ENCODE results near the gene NPSR1.
"Not testable (repeated sequence)": the region's sequence is repeated elsewhere in the genome, so short reads cannot be mapped to it uniquely, and the experiment has no call there.

The NPSR1 gene

DNA sequence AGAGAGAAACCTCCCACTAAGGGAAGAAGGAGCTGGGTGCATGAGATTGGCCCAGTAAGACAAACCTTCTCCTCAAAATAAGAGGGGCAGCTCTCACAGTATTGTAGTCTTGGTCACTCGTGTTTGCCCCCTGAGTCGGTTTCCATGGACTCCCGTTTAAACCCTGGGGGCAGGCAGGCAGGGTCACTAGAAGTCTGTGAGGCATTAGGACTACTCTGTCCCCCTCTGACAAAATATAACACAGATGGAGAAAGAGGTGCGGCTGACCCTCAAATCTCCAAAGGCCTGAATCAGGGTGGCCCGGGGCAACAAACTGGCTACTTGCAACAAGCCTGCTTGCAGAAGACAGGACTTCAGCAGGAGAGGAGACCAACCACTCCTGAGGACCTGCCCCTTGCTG, 210.6 kb downstream of the NPSR1 start:
- DNase-seq: peak in 1 of 58 donors; percentile 30

DNA sequence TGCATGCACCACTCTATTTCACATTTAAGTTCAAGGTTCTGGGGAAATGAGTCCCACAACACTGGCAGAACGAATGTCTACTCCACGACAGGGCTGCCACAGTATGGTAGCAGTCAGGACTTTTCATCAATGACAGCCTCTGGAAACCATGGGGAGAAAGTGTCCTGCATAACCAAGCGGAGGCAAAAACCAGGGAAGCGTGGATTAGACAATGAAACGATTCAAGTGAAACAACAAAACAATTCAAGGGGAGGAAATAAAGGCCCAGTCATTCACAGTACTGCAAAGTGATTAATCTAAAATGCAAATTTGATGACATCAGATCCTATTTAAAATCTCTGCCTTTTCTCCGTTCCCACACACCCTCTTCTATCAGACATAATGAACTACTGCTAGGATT, 211.0 kb downstream of the NPSR1 start:
- DNase-seq: peak in 31 of 58 donors; percentile 4 to 93 (median 43)

DNA sequence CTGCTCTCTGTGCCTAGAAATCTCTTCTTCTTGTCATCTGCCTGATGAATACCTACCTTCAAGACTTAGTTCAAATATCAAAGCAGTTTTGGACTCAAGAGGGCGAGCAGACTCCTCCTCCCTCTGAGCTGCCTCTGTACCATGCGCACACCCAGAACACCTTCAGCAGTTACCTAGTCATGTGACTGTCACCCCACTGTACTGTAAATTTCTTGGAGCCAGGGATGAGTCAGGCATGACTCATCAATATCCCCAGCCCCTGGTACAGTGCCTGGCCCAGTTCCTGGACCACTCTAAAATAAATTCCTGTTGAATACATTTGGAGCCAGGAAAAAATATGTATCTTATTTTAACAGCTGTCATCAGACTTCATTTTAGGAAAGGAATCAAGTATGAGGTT, 212.0 kb downstream of the NPSR1 start:
- DNase-seq: not testable (repeated sequence)

DNA sequence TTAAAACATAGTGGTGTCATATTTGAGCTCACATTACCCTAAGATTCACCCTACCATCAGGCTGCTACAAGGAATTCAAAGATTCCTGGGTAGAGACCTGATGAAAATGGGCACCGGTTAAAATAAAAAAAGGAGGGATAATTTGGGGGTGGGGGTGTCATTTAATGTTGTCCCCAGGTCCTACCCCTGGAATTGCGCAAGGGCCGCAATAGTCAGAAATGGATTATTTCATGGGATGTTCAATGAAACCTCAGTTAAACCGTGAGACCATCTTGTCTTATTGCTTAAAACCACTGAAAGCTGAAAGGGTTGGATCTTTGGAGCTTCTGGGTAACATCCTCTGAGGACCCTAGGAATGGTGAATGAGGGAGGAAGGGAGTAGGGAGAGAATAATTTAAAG, 216.3 kb downstream of the NPSR1 start:
- DNase-seq: not testable (repeated sequence)

DNA sequence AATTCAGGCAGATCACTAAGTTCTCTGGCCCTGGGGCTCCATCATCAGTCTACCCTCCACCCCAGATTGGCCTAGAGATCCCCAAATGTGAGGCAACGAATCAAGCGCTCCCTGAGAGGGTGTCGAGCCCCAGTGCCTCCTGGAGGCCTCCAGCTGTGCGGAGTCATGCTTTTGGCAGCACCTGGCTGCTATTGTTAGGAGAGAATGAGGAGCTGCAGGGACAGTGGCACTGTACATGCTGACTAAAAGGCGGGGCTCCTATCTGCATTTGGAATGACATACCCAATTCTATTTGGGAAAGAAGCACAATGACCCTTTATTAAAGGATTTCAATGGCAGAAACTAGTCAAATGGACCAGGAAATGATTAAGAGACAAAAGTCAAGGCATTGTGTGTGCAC, 217.5 kb downstream of the NPSR1 start:
- DNase-seq: peak in 25 of 58 donors; percentile 3 to 73 (median 29)

DNA sequence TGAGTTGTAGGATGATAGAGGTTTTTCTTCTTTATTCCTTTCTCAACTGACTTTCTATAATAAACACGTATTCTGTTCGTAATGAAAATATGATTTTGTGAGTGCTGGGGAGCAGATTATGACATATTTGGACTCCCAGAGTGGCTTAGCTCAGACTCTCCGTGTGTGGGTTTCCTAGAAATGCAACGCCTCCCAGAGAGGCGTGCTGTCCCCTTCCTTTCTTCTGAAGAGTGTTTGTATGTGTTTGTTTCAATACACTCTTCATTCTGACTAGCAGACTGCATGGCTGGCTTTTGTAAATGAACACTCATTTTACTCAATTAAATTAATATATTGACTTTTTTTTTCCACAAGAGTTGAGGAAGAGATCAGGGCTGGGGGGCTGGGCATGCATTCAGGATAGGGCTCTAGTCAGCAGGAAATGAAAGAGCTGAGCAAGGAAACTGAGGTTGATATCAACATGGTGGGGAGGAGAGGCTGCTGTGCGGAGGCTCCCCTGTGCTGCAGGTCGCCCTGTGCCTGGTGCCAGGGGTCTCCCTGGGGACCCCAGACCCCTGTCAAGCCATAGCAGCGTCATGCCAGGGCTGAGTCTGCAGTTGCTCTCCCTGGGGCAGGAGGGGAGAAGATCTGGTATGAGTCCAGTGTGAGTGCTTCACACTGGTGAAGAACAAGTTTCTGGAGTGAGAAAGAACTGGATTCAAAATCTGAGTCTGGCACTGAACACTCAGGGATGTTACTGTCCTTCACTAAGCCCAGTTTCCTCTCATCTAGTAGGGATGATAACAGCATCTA, 221.1 kb downstream of the NPSR1 start:
- not testable (repeated sequence) for DNase-seq

DNA sequence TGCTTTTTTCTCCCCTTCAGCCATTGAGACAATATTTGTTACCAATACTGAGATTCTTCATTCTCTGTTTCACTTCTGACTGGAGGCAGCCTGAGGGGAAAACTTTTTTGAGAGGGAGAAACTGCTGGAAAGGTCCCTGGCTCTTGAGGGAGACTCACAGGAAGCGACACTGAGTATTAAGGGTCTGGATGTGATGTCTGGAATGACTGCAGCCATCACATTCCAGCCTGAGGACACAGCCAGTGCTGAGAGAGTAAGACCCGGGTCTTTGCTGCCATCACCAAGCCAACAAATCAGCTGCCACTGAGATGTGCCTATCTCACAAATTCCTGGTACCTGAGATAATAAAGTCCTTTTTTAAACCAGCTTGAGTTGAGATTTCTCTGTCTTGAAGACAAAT, 221.9 kb downstream of the NPSR1 start:
- no peak for DNase-seq

DNA sequence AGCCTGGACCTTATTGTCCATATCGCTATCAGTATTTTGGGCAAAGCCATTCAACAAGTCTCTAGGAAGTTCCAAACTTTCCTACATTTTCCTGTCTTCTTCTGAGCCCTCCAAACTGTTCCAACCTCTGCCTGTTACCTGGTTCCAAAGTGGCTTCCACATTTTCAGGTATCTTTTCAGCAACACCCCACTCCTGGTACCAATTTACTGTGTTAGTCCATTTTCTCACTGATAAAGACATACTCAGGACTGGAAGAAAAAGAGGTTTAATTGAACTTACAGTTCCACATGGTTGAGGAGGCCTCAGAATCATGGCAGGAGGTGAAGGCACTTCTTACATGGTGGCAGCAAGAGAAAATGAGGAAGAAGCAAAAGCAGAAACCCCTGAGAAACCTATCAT, 225.8 kb downstream of the NPSR1 start:
- not testable (repeated sequence) for DNase-seq

DNA sequence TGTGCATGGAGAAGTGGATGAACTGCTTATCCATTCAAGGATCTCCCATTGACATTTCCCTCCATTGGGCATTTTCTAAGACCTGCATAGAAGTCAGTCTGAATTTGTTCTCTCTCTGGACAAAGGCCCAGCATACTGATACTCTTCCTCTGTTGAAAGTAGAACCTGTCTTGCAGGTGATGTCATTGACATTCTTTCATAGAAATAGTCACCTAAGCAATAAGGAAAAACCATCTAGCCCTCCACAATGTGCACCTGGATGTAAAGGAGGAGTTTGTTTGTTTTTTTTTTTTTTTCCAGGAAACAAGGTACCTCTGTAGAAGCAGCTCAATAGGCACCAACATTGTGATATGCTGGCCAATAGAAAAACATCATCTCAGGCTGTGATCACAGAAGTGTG, 228.8 kb downstream of the NPSR1 start:
- DNase-seq: no peak

DNA sequence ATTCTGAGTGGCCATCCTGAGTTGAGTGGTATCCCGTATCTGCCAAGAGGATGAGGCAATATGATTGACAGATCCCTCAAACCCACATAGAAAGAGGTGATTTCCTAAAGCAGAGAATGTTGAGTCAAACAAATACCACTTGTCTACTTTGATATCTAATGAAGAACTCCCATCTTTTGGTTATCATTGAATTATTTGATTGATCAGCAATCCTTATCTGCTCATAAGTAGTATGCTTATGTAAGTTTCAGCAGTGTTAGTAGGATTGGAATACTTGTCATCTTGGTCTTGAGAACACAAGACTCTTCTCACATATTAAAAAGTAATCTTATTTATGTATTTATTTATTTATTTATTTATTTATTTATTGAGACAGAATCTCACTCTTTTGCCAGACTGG, 231.9 kb downstream of the NPSR1 start:
- DNase-seq: no peak

DNA sequence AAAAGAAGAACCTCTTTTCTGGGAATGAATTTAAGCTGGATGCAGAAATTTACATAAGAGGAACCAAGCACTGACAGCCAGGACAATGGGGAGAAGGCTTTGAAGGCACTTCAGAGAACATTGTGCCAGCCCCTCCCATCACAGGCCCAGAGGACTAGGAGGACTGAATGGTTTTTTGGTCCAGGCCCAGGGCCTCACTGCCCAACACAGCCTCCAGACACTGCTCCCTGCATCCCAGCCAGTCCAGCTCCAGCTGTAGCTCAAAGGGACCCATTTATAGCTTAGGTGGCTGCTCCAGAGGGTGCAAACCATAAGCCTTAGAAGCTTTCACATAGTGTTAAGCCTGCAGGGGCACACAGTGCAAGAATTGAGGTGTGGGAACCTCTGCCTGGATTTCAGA, 237.2 kb downstream of the NPSR1 start:
- DNase-seq: no peak
